Peyer's patch (tissue), 4 donors: ENCODE results near the gene BCO1.

ENCODE experiments used
- CTCF ChIP-seq, 6 experiments: fragments of 450-650 bp in 4 of 6; fragments of 200-600 bp in 2 of 6; sonication (generic) in 1 of 6; IDR thresholded peaks; one replicate each; pipeline ENCODE4 v1.5.1; 2017 to 2019; ENCODE audit warnings: antibody characterized with exemption in 6 of 6, mild to moderate bottlenecking in 3 of 6, moderate library complexity in 1 of 6
- POLR2A ChIP-seq, 2 donors: fragments of 450-650 bp; IDR thresholded peaks; one replicate each; pipeline ENCODE4 v1.5.1; 2017; ENCODE audit warnings: antibody characterized with exemption in 2 of 2, mild to moderate bottlenecking in 2 of 2, moderate library complexity in 2 of 2

GRCh38 chr16:81204798-81205680, 33.5 kb upstream of the BCO1 start:
- no peak for TF ChIP-seq POLR2A (IDR thresholded peaks at IDR 0.05)
- peak in 4 of 6 experiments; percentile 58 to 74 (median 65) for TF ChIP-seq CTCF (IDR thresholded peaks at IDR 0.05)
